HepG2 (cell line): ENCODE results near the gene VAMP8. TPM values are rescaled to one million over a fixed set of nuclear protein-coding genes. Genes with fewer than 3 reads are reported as not detected.
A peak's percentile ranks its signal among the peaks of the same experiment; 100 is the strongest.

ENCODE experiments used
- CAMTA2 ChIP-seq: sonication (generic); formaldehyde crosslinking; IDR thresholded peaks from 2 replicates; pipeline ENCODE4 v1.4.0; 2020; ENCODE audit warnings: mild to moderate bottlenecking, missing genetic modification reagents, borderline replicate concordance
- CEBPB ChIP-seq: IDR thresholded peaks from 2 replicates; pipeline ENCODE4 v1.6.1; 2011; ENCODE audit warnings: low read depth, low read length, improper control_type of control experiment, borderline replicate concordance
- ELF3 ChIP-seq: IDR thresholded peaks from 2 replicates; pipeline ENCODE4 v1.6.1; 2016; ENCODE audit warnings: missing genetic modification reagents, missing compliant biosample characterization
- EZH2 ChIP-seq: conservative IDR thresholded peaks from 2 replicates; pipeline ENCODE4 v1.6.1; 2012; ENCODE audit warnings: mild to moderate bottlenecking, low read depth, low read length, moderate library complexity
- HCFC1 ChIP-seq: fragments of 150-350 bp; IDR thresholded peaks from 2 replicates; pipeline ENCODE4 v1.6.1; 2014; ENCODE audit warnings: low read depth, low read length
- HNF4A ChIP-seq: sonication (generic); formaldehyde crosslinking; IDR thresholded peaks from 2 replicates; pipeline ENCODE4 v1.4.0; 2020; ENCODE audit warnings: missing genetic modification reagents
- ISL2 ChIP-seq: sonication (generic); formaldehyde crosslinking; IDR thresholded peaks from 2 replicates; pipeline ENCODE4 v1.5.0; 2020; ENCODE audit warnings: missing genetic modification reagents
- KMT2A ChIP-seq: sonication (generic); formaldehyde crosslinking; IDR thresholded peaks from 2 replicates; pipeline ENCODE4 v1.4.0; 2020; ENCODE audit warnings: missing genetic modification reagents
- MED1 ChIP-seq: sonication (generic); formaldehyde crosslinking; IDR thresholded peaks from 2 replicates; pipeline ENCODE4 v1.4.0; 2020; ENCODE audit warnings: missing genetic modification reagents
- MXI1 ChIP-seq: IDR thresholded peaks from 3 replicates; pipeline ENCODE4 v1.6.1; 2012; ENCODE audit warnings: low read depth, low read length, inconsistent platforms, borderline replicate concordance
- MZF1 ChIP-seq: sonication (generic); formaldehyde crosslinking; IDR thresholded peaks from 2 replicates; pipeline ENCODE4 v1.8.1; 2023; ENCODE audit warnings: mild to moderate bottlenecking, missing genetic modification reagents, borderline replicate concordance
- NFRKB ChIP-seq: fragments of 450-650 bp; IDR thresholded peaks from 2 replicates; pipeline ENCODE4 v1.6.1; 2017
- TIGD3 ChIP-seq: sonication (generic); formaldehyde crosslinking; IDR thresholded peaks from 2 replicates; pipeline ENCODE4 v1.5.1; 2020; ENCODE audit warnings: mild to moderate bottlenecking, missing genetic modification reagents, borderline replicate concordance
- ZBTB34 ChIP-seq: sonication (generic); formaldehyde crosslinking; IDR thresholded peaks from 2 replicates; pipeline ENCODE4 v1.8.0; 2022; ENCODE audit warnings: mild to moderate bottlenecking, missing genetic modification reagents
- ZNF205 ChIP-seq: IDR thresholded peaks from 2 replicates; pipeline ENCODE4 v1.6.1; 2018; ENCODE audit warnings: missing biosample characterization, missing genetic modification reagents
- ZNF263 ChIP-seq: sonication (generic); formaldehyde crosslinking; IDR thresholded peaks from 2 replicates; pipeline ENCODE4 v1.4.0; 2020; ENCODE audit warnings: missing genetic modification reagents
- ZNF589 ChIP-seq: sonication (generic); formaldehyde crosslinking; conservative IDR thresholded peaks from 2 replicates; pipeline ENCODE4 v1.8.0; 2022; ENCODE audit warnings: mild to moderate bottlenecking, moderate library complexity, missing genetic modification reagents
- ZNF761 ChIP-seq: sonication (generic); formaldehyde crosslinking; conservative IDR thresholded peaks from 2 replicates; pipeline ENCODE4 v1.4.0; 2020; ENCODE audit warnings: mild to moderate bottlenecking, missing genetic modification reagents
- ZNF788 ChIP-seq: sonication (generic); formaldehyde crosslinking; IDR thresholded peaks from 2 replicates; pipeline ENCODE4 v1.5.0; 2020; ENCODE audit warnings: mild to moderate bottlenecking, missing genetic modification reagents, borderline replicate concordance
- polyA plus RNA-seq, 8 experiments: library from polyadenylated mRNA; depleted of rRNA in 3 of 8; stranded (reverse) in 7 of 8; unstranded in 1 of 8; fragments of >200 nt; fragmentation: Illumina TruSeq in 4 of 8; extraction: Trizol in 4 of 8; gene quantifications; 2 replicates each; pipeline versions ENCODE4 v1.2.1 to v1.2.3, GENCODE V29; 2011 to 2016; ENCODE audit warnings: low read depth in 4 of 8, missing spikeins in 1 of 8, mixed read lengths in 1 of 8; ENCODE audit not compliant: insufficient read depth in 1 of 8
- total RNA-seq, 5 experiments: library from RNA; depleted of rRNA; stranded (reverse); fragments of >200 nt; fragmentation: Illumina TruSeq; extraction: Trizol; gene quantifications; 2 replicates each; pipeline ENCODE4 v1.2.3, GENCODE V29; 2016; ENCODE audit warnings: low read depth in 1 of 5
- TF ChIP-seq, protein P1 (sequence below): sonication (generic); formaldehyde crosslinking; IDR thresholded peaks from 2 replicates; pipeline ENCODE4 v1.5.1; 2020; ENCODE audit warnings: missing genetic modification reagents, mild to moderate bottlenecking, borderline replicate concordance
- TF ChIP-seq, protein P2 (sequence below): sonication (generic); formaldehyde crosslinking; IDR thresholded peaks from 2 replicates; pipeline ENCODE4 v1.8.0; 2022; ENCODE audit warnings: missing genetic modification reagents, mild to moderate bottlenecking, borderline replicate concordance

Gene VAMP8
- total and polyA plus RNA-seq, 2 of the 13 experiments (the other 11 are each of a cell fraction or from before 2014, with no cell fraction given): 83.3 to 157 TPM

DNA sequence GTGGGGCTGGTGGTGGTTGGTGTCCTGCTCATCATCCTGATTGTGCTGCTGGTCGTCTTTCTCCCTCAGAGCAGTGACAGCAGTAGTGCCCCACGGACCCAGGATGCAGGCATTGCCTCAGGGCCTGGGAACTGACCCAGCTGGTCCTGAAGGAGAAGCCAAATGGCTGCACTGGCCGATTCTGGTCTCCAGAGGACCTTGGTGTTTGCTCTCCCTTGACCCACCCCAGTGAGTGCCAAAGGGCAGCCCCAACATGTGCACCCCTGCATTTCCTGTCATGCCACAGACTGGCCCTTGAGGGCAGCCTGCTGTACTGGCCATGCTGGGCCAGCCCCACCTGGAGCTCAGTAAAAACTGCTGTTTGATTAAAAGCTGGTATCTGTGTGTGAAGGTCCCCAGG, 15.6 kb downstream of the VAMP8 start (continued):
- TF ChIP-seq, protein P1, sequence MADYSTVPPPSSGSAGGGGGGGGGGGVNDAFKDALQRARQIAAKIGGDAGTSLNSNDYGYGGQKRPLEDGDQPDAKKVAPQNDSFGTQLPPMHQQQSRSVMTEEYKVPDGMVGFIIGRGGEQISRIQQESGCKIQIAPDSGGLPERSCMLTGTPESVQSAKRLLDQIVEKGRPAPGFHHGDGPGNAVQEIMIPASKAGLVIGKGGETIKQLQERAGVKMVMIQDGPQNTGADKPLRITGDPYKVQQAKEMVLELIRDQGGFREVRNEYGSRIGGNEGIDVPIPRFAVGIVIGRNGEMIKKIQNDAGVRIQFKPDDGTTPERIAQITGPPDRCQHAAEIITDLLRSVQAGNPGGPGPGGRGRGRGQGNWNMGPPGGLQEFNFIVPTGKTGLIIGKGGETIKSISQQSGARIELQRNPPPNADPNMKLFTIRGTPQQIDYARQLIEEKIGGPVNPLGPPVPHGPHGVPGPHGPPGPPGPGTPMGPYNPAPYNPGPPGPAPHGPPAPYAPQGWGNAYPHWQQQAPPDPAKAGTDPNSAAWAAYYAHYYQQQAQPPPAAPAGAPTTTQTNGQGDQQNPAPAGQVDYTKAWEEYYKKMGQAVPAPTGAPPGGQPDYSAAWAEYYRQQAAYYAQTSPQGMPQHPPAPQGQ: no peak
- TF ChIP-seq CEBPB: no peak
- TF ChIP-seq CAMTA2 (CRISPR knock-in tag): 0 out of 2 replicates have a peak, but pooled peaks have one; percentile 62
- TF ChIP-seq EZH2: no peak
- no peak for TF ChIP-seq HCFC1
- TF ChIP-seq ZNF205 (CRISPR knock-in tag): no peak
- TF ChIP-seq ISL2 (CRISPR knock-in tag): no peak
- TF ChIP-seq HNF4A (CRISPR knock-in tag): peak; percentile 85
- TF ChIP-seq, protein P2, sequence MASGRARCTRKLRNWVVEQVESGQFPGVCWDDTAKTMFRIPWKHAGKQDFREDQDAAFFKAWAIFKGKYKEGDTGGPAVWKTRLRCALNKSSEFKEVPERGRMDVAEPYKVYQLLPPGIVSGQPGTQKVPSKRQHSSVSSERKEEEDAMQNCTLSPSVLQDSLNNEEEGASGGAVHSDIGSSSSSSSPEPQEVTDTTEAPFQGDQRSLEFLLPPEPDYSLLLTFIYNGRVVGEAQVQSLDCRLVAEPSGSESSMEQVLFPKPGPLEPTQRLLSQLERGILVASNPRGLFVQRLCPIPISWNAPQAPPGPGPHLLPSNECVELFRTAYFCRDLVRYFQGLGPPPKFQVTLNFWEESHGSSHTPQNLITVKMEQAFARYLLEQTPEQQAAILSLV (CRISPR knock-in tag): no peak
- peak; percentile 61; the same call in 1 of the 3 replicates for TF ChIP-seq MXI1
- TF ChIP-seq ZBTB34 (CRISPR knock-in tag): no peak; the same call in 1 of the 2 replicates
- TF ChIP-seq MED1 (CRISPR knock-in tag): peak; percentile 49
- no peak for TF ChIP-seq TIGD3
- TF ChIP-seq ZNF761 (CRISPR knock-in tag): no peak
- peak; percentile 41; the same call in 1 of the 2 replicates for TF ChIP-seq ZNF263 (CRISPR knock-in tag)
- TF ChIP-seq MZF1 (CRISPR knock-in tag): no peak
- peak; percentile 57; the same call in 1 of the 2 replicates for TF ChIP-seq ELF3 (CRISPR knock-in tag)
- no peak for TF ChIP-seq NFRKB
- no peak for TF ChIP-seq ZNF589 (CRISPR knock-in tag)
- no peak for TF ChIP-seq ZNF788
- TF ChIP-seq KMT2A (CRISPR knock-in tag): 0 out of 2 replicates have a peak, but pooled peaks have one; percentile 54
